Endothelial cell (in vitro differentiated cells): ENCODE results near the gene ISX. TPM values are rescaled to one million over a fixed set of nuclear protein-coding genes. Genes with fewer than 3 reads are reported as not detected.

Experiments
- DNase-seq: peaks from one replicate; pipeline ENCODE4 v3.0.0; 2021; ENCODE audit warnings: low spot score
- H3K27ac Mint-ChIP-seq: one replicate; pipeline ENCODE4 v1.8.0; 2021; ENCODE audit warnings: mixed read lengths, inconsistent platforms; ENCODE audit not compliant: unreplicated experiment
- H3K27me3 Mint-ChIP-seq: one replicate; pipeline ENCODE4 v1.8.0; 2021; ENCODE audit warnings: mild to moderate bottlenecking, moderate library complexity, mixed read lengths, inconsistent platforms; ENCODE audit not compliant: unreplicated experiment
- H3K36me3 Mint-ChIP-seq: one replicate; pipeline ENCODE4 v1.8.0; 2021; ENCODE audit warnings: mild to moderate bottlenecking, low read depth, mixed read lengths, inconsistent platforms; ENCODE audit not compliant: unreplicated experiment
- H3K4me1 Mint-ChIP-seq: one replicate; pipeline ENCODE4 v1.8.0; 2021; ENCODE audit warnings: mild to moderate bottlenecking, mixed read lengths, inconsistent platforms; ENCODE audit not compliant: unreplicated experiment
- H3K4me3 Mint-ChIP-seq: one replicate; pipeline ENCODE4 v1.8.0; 2021; ENCODE audit warnings: mild to moderate bottlenecking, mixed read lengths, inconsistent platforms; ENCODE audit not compliant: unreplicated experiment
- H3K9me3 Mint-ChIP-seq: one replicate; pipeline ENCODE4 v1.8.0; 2021; ENCODE audit warnings: mixed read lengths, inconsistent platforms; ENCODE audit not compliant: unreplicated experiment
- long read RNA-seq: library from polyadenylated mRNA; unstranded; transcript quantifications from one replicate; pipeline ENCODE4 v2.0.0, GENCODE V29; 2020; ENCODE audit not compliant: unreplicated experiment
- total RNA-seq: library from RNA; stranded (reverse); fragmentation: NEBNext Ultra II Directional; extraction: Animal tissue kit (Norgen Biotek cat#: 25700); gene quantifications from one replicate; pipeline ENCODE4 v1.2.1, GENCODE V29; 2021; ENCODE audit not compliant: unreplicated experiment
- TF ChIP-seq, protein P1 (sequence below): fragments of 200-600 bp; sonication (generic); IDR thresholded peaks from one replicate; pipeline ENCODE4 v1.5.0; 2021; ENCODE audit warnings: antibody characterized with exemption; ENCODE audit not compliant: unreplicated experiment

ISX gene
- total RNA-seq, result not detected
- long read RNA-seq, result 0 reads

DNA sequence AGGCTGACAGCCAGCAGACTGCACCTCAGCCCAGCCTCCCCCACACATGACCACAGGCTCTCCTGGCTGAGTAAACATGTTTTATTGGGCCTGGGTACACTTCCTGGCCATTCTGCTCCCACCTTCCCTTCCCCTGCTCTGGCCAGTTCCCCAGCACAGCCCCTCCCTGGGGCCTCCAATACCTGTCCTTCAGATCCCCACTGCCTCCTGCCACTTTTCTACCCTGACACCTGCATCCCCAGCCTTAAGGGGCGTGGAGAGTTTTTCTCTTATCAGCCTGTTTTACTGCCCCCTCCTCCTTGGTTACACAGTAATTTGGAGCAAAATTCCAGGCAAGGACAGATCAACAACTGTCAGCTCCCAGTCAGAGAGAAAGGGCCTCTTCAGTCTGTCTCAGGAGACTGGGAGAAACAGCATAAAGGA is at the start of gene ISX:
TSS of gene ISX (plus strand) at position 363 of the 423 bp plus-strand sequence. CDS start 930 bp downstream, outside the sequence.
- Mint-ChIP-seq H3K36me3 (no peaks in the 10 kb centered on the region), H3K27ac (peak within 1 kb of the TSS; percentile 24), H3K27me3 (peaks cover 1% of the 10 kb centered on the region), H3K4me3 (no peak within 1 kb of the TSS), H3K4me1 (no peaks in the 10 kb centered on the region), H3K9me3 (peaks cover 4% of the 10 kb centered on the region)
- TF ChIP-seq, protein P1, sequence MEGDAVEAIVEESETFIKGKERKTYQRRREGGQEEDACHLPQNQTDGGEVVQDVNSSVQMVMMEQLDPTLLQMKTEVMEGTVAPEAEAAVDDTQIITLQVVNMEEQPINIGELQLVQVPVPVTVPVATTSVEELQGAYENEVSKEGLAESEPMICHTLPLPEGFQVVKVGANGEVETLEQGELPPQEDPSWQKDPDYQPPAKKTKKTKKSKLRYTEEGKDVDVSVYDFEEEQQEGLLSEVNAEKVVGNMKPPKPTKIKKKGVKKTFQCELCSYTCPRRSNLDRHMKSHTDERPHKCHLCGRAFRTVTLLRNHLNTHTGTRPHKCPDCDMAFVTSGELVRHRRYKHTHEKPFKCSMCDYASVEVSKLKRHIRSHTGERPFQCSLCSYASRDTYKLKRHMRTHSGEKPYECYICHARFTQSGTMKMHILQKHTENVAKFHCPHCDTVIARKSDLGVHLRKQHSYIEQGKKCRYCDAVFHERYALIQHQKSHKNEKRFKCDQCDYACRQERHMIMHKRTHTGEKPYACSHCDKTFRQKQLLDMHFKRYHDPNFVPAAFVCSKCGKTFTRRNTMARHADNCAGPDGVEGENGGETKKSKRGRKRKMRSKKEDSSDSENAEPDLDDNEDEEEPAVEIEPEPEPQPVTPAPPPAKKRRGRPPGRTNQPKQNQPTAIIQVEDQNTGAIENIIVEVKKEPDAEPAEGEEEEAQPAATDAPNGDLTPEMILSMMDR, result no peak
- no peak for DNase-seq

DNA sequence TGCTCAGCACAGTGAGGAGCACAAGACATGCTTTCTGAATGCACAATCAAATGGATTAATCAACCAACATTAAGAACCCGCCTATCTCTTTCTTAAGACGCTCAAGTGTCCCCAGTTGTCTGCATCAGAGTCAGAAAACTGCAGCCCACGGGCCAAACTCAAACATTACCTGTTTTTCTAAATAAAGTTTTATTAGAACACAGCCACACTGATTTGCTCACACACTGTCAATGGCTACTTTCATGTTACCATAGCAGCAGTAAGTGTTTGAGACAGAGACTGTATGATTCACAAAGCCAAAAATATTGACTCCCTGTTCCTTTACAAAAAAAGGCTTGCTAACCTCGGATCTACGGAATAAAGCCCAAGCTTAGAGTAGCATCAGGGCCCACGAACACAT is 49.0 kb upstream of the ISX start:
- Mint-ChIP-seq H3K36me3 (no peaks in the 10 kb centered on the region), H3K27ac (no peak overlapping the region), H3K27me3 (peaks cover 9% of the 10 kb centered on the region), H3K4me3 (no peak overlapping the region), H3K4me1 (no peaks in the 10 kb centered on the region), H3K9me3 (peaks cover 25% of the 10 kb centered on the region)
- TF ChIP-seq, protein P1, result no peak
- DNase-seq, result no peak

DNA sequence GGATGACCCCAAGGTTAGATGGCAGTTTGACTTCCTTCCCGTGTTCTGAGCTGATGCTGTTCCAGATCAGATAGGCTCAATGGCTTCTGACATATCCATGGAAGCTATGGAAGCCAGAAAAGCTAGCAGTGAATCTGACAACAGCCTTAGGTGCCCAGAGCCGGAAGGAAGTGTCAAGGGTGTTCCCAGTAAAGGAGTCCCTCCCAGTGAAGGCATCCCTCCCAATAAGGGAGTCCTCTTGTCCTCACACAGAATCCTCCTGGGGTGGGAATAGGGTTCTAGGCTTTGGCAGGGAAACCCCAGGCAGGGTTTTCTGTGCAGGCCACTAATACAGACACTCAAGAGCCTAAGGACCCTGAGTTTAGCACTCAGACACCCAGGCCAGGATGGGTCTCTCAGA is 47.0 kb upstream of the ISX start:
- TF ChIP-seq, protein P1, result no peak
- no peaks in the 10 kb centered on the region for H3K36me3 Mint-ChIP-seq
- H3K4me3 Mint-ChIP-seq, result no peak overlapping the region
- no peak overlapping the region for H3K27ac Mint-ChIP-seq
- H3K9me3 Mint-ChIP-seq, result peaks cover 27% of the 10 kb centered on the region
- no peaks in the 10 kb centered on the region for H3K4me1 Mint-ChIP-seq
- no peak for DNase-seq
- peaks cover 9% of the 10 kb centered on the region for H3K27me3 Mint-ChIP-seq

DNA sequence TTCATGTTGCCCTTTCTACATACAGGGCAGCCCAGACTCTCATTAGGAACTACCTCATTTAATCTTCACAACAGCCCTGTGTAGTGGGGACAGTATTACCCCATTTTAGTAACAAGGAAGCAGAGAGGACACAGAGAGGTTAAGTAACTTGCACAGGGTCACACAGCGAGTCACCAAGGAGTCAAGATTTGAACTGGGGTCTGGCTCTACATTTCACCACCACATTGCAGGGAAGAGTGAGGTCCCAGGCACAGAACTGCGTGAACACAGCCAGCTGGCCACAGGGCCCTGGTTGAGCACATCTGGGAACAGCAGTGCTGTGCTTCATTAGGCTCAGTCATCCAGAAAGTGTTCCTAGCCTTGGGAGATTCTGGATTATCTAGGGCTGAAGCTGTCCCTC is 45.4 kb upstream of the ISX start:
- Mint-ChIP-seq H3K27ac (no peak overlapping the region), H3K4me1 (no peaks in the 10 kb centered on the region), H3K4me3 (no peak overlapping the region), H3K36me3 (no peaks in the 10 kb centered on the region), H3K27me3 (peaks cover 15% of the 10 kb centered on the region), H3K9me3 (peaks cover 20% of the 10 kb centered on the region)
- TF ChIP-seq, protein P1, result no peak
- DNase-seq, result no peak

DNA sequence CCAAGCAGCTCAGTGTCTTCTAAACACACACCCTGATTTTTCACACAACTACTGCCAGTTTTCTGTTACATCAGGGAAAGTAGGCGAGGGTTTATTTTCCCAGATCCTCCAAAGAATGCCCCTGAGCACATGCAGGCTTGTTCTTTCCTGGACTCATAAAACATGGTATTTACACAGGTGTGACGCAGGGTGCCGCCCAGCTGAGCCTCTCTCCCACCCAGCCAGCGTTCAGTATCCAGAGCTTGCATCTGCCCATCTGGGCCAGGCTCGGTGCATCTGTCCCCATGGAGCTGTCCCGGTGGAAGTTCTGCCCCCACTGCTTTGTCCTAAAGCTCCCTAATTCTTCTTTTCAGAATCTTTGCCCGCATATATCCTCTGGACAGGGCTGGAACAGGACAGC is 44.8 kb upstream of the ISX start:
- H3K4me3 Mint-ChIP-seq, result no peak overlapping the region
- no peak for DNase-seq
- peaks cover 15% of the 10 kb centered on the region for H3K27me3 Mint-ChIP-seq
- peaks cover 20% of the 10 kb centered on the region for H3K9me3 Mint-ChIP-seq
- TF ChIP-seq, protein P1, result no peak
- H3K4me1 Mint-ChIP-seq, result no peaks in the 10 kb centered on the region
- H3K27ac Mint-ChIP-seq, result no peak overlapping the region
- no peaks in the 10 kb centered on the region for H3K36me3 Mint-ChIP-seq
